WTC11 (cell line): Measurements from ENCODE around the gene PLXDC1.

Experiments
- AFF4 ChIP-seq: sonication (generic); formaldehyde crosslinking; IDR thresholded peaks from 2 replicates; pipeline ENCODE4 v1.8.1; 2023; ENCODE audit warnings: mild to moderate bottlenecking, missing genetic modification reagents, borderline replicate concordance
- CDX4 ChIP-seq: fragments of 250-450 bp; sonication (Bioruptor Pico); IDR thresholded peaks from 2 replicates; pipeline ENCODE4 v1.9.0; 2021; ENCODE audit warnings: moderate library complexity, mild to moderate bottlenecking, inconsistent platforms, borderline replicate concordance
- CTCF ChIP-seq: fragments of 200-600 bp; IDR thresholded peaks from 2 replicates; pipeline ENCODE4 v1.8.0; 2022; ENCODE audit warnings: antibody characterized with exemption
- E2F1 ChIP-seq: sonication (generic); formaldehyde crosslinking; IDR thresholded peaks from 2 replicates; pipeline ENCODE4 v1.8.0; 2022; ENCODE audit warnings: mild to moderate bottlenecking, missing genetic modification reagents
- ELF4 ChIP-seq: sonication (generic); formaldehyde crosslinking; IDR thresholded peaks from 2 replicates; pipeline ENCODE4 v1.8.1; 2022; ENCODE audit warnings: low read depth, mild to moderate bottlenecking, moderate library complexity, missing genetic modification reagents
- FOXJ3 ChIP-seq: sonication (generic); formaldehyde crosslinking; IDR thresholded peaks from 2 replicates; pipeline ENCODE4 v1.9.0; 2021; ENCODE audit warnings: missing genetic modification reagents, mild to moderate bottlenecking, borderline replicate concordance
- FOXK1 ChIP-seq: sonication (generic); formaldehyde crosslinking; IDR thresholded peaks from 2 replicates; pipeline ENCODE4 v1.8.0; 2022; ENCODE audit warnings: mild to moderate bottlenecking, moderate library complexity, missing genetic modification reagents
- IRF1 ChIP-seq: sonication (generic); formaldehyde crosslinking; IDR thresholded peaks from 2 replicates; pipeline ENCODE4 v1.8.0; 2023; ENCODE audit warnings: missing genetic modification reagents
- JUN ChIP-seq: sonication (generic); formaldehyde crosslinking; IDR thresholded peaks from 2 replicates; pipeline ENCODE4 v1.8.0; 2023; ENCODE audit warnings: mild to moderate bottlenecking, missing genetic modification reagents
- MAX ChIP-seq: sonication (generic); formaldehyde crosslinking; IDR thresholded peaks from 2 replicates; pipeline ENCODE4 v1.8.0; 2022; ENCODE audit warnings: mild to moderate bottlenecking, missing genetic modification reagents
- MXD4 ChIP-seq: fragments of 250-450 bp; sonication (Bioruptor Pico); IDR thresholded peaks from 2 replicates; pipeline ENCODE4 v1.8.0; 2021; ENCODE audit warnings: mild to moderate bottlenecking, moderate library complexity, borderline replicate concordance
- NR3C1 ChIP-seq: sonication (generic); formaldehyde crosslinking; conservative IDR thresholded peaks from 2 replicates; pipeline ENCODE4 v1.8.1; 2023; ENCODE audit warnings: low read depth, mild to moderate bottlenecking, missing genetic modification reagents
- TCF7 ChIP-seq: sonication (generic); formaldehyde crosslinking; IDR thresholded peaks from 2 replicates; pipeline ENCODE4 v1.8.0; 2022; ENCODE audit warnings: mild to moderate bottlenecking, low read depth, missing genetic modification reagents, moderate library complexity
- ZNF512 ChIP-seq: sonication (generic); formaldehyde crosslinking; IDR thresholded peaks from 2 replicates; pipeline ENCODE4 v1.8.1; 2022; ENCODE audit warnings: missing genetic modification reagents, borderline replicate concordance

- TF ChIP-seq CTCF (no peak), TCF7 (no peak), MXD4 (CRISPR knock-in tag) (no peak), AFF4 (no peak), JUN (no peak), ZNF512 (CRISPR knock-in tag) (no peak), FOXK1 (CRISPR knock-in tag) (no peak), CDX4 (CRISPR knock-in tag) (no peak), IRF1 (CRISPR knock-in tag) (no peak), FOXJ3 (CRISPR knock-in tag) (no peak), ELF4 (CRISPR knock-in tag) (no peak), E2F1 (no peak), NR3C1 (CRISPR knock-in tag) (no peak), MAX (no peak)
These were observed 73.6 kb downstream of the PLXDC1 start for GRCh38 chr17:39077866-39078265.
